ENCODE measurements around the gene ATRN.

The ATRN gene

DNA sequence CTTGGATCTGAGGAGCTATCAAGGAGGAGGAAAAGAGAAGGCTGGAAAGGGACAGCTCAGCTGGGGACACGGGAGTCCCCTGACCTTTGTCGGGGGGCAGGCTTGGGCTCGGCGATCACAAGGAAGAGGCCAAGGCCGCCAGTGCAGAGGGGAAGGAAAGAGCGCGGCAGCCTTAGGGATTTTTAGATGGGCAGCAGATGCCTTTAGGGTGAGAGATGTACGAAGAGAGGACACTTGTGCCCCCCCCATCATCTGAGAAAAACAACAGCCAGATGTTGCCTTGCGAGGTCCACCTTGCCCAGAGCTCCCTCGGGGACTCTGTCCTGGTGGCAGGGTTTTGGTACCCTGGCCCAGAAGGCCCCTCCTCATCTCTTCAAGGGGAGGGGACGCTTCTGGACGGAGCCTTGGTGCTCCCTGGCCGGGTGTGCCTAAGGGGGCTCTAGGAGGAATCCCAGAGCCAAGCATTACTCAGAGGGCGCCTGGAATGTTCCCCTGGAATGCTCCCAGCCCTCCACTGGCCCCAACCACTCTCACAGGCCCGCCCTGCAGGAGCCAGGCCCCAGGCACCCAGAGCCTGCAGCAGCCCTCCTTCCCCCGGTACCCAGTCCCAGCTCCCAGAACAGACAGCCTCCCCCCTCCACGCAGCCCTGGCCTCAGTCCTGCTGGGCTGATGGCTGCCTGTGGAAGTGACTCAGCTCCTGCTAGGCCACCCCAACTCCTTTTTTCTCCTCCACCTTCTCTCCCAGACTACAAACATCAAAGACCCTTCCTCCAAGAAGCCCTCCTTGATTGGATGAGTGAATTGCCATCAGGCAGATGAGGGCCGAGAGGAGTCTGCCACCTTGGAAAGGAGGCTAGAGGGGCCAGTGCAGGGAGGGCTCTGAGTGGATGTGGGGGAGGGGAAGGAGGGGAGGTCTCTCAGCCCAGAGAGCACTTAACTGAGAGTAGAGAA, 209.2 kb downstream of the ATRN start:
- no peak for DNase-seq

DNA sequence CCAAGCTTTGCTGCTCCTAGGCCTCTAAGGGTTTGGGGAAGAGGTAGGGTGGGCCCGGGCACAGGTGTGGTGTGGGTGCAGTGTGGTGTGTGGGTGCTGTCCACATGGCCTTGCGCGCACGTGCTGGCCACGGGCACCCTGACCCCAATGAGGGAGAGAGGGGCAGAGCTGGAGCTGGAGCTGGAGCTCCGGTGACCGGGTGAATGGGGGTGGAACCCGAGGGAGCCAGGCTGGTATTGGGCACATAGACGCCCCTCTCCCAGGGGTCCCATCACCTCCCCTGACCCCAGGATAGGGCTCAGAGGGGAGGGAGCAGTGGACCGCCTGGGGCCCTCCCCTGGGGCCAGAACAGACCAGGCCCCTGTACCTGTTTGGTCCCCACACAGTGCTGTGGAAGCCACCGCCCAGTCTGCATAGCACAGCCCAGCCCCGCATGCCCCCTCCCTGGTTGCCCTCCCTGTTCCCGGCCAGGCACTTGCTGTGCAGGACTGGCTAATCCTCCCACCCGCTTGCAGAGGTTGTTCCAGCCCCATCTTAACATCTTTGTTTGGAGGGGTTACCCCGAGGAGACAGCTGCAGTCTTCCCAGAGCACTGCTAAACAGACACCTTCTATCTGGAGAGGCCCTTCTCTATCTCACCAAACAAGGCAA, 210.0 kb downstream of the ATRN start:
- no peak for DNase-seq

DNA sequence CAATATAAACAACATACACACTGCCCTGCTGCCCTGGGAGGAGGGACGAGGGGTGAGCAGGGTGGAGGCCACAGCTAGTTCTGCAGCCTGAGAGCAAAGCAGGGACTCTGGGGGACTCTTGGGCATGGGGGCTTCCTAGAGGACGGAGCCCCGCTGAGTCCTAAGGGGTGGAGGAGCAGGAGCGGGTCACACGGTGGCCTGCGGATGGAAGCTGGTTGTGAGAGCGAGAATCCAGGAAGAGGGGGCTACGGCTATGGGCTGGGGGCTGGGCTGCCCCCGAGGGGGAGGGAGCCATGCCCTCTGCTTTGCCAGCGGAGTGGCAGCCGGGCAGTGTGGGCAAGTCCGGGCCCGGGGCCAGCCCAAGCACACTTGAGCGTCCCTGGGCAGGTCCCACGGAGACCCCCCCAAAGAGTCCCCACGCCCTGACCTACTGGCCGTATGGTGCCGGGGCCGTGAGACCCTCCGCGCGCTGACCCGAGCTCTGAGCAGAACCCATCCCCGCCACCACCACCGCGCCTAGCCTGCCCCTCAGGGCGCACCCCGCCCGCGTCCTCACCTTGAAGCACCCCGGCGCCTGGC, 210.6 kb downstream of the ATRN start:
- no peak for DNase-seq

DNA sequence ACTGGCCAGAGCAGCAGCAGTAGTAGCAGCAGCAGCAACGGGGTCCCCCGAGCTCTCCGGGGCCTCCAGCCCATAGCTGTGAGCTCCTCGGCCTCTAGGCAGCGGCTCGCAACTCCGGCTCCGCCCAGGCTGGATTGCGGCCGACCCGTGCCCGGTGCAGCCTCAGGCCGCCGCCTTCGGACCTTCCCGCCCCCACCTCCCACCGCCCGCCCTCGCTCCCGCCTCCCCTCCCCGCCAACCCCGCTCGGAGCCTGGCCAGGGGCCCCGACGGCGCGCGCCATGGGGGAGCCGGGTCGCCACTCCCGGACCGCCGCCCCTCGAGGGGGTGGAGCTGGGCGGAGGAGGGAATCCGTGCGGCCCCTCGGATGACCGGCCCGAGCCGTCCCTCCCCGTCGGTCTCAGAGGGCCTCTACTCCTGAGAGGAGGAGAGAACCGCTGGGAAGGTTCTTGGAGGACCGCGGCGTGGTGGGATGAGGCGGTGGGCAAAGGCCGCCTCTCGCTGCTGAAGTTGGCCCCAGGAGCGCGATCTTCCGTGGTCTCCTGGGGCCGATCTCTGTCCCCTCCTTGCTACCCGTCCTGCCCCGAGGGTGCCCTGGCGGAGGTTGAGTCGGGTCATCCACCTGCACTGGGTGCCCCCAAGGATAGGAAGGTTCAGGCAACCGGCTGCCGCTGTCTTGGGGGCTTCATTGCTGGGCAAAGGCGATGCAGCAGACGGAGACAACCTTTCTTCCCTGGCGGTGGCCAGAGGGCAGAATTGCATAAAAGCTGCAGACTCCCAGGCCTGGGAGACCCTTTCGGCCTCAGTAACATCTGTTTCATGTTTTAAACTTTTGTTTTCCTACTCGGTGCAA, 211.3 kb downstream of the ATRN start, which contains the start of gene ADAM33:
TSS of gene ADAM33 (minus strand) at position 80 of the 851 bp plus-strand sequence. CDS start at position 74, 6 bp downstream.
- DNase-seq = no peak

DNA sequence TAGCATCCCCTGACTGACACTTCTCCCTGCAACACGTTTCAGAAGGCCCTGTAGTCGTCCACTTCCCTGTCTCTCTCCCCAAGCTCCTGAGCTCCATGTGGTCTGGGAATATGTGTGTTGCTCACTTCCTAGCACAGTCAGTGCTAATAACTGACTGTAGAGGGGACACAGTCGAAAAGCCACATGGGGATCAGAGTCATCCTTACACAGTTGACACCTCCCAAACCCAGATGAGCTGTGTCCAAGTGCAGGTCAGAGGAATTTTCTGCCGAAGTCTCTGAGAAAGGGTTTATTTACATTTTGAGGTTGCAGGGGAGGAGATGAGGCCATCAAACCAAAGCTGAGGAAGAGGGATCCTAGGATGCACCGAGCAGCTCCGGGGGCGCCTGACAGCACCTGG, 214.5 kb downstream of the ATRN start:
- DNase-seq = no peak

DNA sequence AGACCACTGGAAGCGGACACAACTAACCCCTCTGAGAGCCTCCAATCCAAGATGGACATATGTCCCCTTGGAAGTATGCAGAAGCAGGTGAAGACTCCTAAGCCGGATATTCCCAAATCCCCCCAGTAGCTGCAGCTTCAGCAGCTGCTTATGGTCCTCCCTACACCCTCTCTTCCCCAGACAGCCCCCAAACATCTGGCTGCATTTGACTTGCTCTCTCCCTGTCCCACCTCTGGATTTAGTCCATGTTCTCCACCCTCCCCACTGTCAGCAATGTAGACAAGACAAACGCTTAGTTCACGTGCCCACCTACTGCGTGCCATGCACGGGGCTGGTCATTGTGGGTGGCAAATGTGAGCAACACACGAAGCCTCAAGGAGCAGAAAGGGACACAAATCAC, 215.6 kb downstream of the ATRN start:
- DNase-seq = no peak

DNA sequence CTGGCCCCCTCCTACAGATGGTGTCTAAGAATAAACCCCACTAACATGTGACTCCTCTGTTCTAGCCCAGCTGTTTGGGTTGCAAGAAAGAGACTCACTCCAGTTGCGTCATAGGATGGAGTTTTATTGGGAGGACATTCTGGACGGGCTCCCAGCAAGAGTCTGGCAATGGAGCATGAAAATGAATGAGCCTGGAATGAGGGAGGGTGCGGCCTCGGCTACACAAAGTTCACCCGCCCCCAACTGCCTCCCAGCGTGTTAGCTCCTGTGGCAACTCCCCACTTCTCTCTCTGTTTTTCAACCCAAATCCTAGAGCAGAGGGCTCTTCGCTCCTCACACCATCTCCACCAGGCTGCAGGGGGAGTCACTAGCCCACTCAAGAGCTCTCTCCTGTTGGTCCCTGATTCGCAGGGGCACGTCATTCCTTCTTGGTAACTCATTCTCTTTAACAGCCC, 216.1 kb downstream of the ATRN start:
- peak in 1 of 2 experiments; percentile 44 for DNase-seq

DNA sequence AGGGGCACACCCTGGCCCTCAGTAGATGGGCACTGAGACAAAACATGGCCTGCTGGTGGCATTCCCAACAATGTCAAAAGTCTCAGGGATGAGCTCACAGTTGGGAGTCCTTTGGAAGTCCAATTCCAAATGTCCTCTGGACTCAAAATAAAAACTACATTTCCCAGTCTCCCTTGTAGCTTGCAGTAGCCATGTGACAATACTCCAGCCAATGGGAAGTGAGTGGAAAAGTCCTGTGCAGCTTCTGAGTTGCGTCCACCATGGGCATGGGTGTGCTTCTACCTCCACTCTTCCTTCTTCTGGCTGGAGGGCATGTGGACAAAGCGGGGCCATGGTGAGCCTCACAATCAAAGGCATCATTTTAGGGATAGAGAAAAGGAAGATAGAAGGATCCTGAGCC, 216.8 kb downstream of the ATRN start:
- DNase-seq = no peak

DNA sequence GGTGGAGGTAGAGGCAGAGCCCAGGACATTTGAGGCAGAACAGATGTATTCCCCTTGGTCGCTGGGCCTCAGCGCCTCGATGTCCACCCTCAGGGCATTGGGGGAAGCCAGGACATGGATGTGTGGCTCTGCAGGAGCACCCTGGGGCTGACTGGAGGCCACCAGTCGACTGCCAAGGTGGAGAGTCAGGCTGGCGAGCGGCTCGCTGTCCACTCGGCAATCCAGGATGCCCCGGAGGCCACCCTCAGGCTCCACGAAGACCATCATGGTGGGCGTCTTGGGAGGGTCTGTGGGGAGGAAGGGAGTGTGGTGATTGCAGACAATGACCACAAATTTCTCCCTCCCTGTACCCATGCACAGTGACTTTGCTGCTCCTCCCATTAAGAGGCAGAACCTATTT, 219.2 kb downstream of the ATRN start:
- no peak for DNase-seq

DNA sequence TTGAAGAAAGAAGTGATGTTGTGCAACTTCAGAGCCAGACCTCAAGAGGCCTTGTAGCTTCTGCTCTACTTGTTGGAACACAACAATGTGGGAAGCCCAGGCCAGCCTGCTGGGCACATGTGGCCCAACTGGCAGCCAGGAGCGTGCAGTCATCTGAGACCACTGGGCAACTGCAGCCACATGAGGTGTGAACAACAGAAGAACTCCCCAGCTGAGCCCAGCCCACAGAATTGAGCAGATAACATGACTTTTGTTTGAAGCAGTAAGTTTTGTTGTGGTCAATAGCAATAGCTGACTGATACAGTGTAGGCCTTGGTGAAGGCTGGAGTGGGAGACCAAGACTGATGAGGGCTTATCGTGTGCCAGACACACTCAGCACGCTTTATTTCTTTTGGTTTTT, 219.6 kb downstream of the ATRN start:
- DNase-seq = no peak

DNA sequence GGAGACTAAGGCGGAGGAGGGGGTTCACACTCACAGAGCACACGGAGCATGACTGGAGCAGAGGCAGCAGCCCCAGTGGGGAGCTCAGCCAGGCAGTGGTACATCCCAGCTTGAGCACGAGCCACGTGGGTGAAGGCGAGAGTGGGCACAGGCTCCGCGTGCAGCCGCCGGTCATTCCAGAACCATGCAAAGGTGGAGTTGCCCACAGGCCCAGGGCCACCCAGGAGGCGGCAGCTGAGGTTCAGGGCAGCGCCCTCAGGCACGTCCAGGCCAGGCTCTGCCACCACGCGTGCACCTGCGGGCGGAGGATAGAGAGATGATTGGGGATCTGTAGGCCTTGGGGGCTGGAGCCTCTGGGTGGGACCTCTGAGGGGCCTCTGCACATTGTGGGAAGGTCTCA, 220.5 kb downstream of the ATRN start:
- DNase-seq = no peak

DNA sequence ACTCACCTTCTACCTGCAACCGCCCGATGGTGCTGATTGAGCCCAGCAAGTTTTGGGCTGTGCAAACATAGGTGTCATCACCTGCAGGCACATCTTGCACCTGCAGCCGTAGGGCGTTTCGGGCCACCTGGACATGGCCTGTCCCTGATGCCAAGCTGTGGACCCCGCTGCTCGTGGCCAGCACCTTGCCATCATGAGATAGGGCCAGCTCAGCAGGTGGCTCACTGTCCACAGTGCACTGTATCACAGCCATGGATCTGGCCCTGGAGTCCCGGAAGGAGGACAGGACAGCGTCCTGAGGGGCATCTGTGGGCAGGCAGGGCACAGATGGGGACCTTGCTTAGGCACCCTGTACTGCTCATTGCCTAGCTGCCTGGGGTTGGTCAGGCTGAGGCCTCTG, 221.1 kb downstream of the ATRN start:
- DNase-seq = no peak

DNA sequence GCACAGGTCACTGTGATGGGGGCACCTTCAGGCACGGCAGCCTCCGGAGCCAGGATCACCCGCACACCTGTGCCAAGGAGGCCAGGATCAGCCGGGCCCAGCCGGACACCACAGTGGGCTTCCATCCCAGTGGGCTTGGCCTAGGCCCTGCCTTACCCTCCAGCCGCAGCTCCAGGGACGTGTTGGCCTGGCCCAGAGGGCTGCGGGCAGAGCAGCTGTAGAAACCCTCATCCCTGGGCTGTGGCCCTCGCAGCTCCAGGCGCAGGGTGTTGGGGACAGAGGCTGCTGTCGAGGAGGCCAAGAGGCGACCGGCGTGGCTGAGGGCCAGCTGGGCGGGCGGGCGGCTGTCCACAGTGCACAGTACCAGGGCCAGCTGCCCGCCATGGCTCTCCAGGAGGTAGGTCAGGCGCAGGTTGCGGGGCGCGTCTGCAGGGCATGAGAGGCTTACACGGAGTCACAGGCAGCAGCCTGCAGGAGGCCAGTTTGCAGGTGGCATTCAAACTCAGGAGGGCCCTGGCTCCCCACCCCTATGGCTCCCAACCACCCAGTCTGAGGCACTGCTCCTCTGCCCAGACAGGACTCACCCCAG, 222.0 kb downstream of the ATRN start:
- no peak for DNase-seq

DNA sequence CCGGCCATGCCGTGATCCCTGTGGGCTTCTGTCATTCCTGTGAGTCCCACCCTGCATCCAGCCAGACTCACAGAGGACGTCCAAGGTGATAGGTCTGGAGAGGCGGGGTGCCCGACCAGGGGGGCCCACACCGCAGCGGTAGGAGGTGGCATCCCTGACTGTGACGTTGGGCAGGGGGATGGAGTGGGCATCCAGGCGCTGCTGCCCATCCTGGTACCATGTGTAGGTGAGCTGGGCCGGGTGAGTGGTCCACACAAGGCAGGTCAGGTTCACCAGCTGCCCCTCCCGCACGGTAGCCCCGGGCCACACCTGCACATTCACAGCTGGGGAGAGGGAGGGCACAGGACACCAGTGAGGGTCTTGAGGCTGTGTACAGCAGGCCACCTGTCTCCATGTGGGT, 222.6 kb downstream of the ATRN start:
- DNase-seq = no peak

DNA sequence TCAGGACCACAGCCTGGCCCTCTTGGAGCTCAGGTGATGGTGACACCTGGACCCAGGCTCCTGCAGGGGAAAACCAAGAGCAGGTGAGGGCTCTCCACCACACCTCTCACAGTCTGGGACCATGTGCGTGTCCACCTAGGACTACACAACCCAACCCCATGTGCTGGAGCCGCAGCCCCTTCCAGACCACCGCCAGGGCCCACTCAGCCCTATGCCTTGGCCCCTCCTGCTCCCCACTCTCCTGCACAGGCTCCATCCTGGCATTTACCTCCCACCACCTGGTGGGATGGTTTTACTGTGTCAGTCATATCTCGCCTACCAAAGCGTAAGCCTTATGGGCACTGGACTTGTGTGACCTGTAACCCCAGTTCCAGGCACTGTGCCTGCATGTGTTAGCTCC, 224.0 kb downstream of the ATRN start:
- DNase-seq = no peak

DNA sequence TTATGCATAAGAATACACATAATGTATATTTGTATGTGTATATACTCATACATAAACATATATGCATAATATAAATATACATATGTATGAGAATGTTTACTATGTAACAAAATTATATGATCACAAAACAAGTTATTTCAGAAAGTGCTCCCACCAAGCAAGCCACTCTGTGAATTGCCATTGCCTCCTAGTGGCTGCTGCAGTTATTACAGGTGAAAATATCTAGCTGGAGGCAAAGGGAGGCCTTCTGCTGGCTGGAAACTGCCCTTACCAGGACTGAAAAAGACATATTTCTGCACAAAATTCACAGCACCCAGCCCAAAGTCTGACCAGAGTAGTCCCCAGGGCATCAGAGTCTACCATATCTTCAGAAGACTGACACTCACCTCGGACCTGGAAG, 225.4 kb downstream of the ATRN start:
- DNase-seq = no peak

DNA sequence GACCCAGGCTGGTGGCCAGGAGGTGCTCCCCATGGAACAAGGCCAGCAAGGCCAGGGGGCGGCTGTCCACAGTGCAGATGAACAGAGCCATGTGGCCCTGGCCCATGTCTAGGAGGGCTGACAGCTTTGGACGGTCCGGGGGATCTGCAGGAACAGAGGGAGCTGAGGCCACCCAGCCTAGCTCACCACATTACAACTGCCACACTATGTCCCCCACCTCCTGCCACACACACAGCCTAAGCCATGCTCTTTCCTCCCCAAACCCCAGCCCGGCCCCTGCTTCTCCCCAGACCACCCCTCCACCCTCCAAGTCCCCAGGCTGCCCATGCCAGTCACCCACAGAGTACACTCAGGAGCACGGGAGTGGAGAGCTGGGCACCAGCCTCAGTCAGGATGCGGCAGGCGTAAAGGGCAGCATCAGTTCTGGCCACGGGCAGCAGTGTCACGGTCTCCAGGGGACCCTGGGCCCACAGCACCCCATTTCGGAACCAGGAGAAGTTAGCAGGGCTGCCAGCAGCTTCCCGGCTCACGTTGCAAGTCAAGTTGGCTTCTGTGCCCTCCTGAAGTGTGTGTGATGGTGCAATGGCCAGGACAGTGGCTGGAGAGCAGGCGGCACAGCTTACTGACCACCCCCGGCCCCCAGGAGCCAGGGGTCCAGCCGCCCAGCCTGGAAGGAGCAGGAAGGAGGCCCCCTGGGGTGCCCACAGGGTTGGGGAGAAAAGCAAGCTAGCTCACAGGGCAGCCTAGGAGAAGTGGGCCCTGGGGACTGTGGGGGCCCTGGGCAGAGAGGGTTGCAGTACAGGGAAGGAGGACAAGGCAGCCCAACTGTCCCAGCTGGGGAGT, 226.1 kb downstream of the ATRN start:
- no peak for DNase-seq

DNA sequence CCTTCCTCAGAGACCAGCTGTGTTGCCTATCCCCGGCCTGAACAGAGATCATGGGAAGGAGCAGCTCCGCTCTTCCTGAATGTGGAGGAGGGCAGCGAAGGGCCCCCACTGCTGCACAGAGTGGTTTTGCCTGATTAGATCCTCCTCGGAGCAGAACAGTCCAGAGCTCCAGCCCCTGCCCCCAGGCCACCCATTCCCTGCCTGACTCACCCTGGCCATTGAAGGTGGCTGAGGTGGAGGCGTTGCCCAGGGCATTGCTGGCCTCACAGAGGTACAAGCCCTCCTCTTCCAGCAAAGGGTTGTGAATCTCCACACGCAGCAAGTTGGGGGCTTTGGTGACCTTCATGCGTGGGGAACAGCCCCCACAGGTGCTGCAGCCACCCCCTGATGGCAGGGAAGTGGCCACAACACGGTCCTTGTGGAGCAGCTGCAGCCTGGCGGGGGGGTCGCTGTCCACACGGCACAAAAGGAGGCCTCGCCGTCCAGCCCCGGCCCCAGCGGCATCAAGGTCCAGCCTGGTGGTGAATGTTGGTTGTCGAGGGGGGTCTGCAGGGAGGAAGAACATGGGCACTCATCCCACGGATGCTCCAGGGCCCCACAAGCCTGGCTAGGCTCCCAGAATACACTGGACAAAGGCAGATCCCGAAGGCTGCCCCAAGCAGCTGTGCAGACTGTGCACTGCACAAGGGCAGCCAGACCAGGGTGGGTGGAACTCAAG, 226.9 kb downstream of the ATRN start:
- DNase-seq = no peak

DNA sequence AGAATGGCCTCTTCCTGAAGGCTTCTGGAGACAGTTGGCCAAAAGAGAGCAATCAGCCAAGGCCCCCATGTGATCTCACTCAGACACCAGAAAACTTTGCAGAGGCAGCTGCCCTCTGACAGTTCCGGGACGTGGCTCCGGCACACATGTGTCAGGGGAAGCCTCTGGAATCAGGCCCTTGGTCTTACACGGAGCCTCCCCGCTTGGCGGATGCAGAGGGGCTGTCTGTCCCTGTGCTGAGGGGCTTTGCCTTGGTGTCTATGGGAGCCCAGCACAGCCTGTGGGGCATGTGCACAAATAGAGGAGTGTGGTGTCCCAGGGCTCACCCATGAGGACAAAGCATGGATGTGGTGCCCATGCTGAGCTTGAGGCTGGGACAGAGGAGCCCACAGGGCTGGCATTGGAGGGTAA, 227.8 kb downstream of the ATRN start:
- DNase-seq = no peak

DNA sequence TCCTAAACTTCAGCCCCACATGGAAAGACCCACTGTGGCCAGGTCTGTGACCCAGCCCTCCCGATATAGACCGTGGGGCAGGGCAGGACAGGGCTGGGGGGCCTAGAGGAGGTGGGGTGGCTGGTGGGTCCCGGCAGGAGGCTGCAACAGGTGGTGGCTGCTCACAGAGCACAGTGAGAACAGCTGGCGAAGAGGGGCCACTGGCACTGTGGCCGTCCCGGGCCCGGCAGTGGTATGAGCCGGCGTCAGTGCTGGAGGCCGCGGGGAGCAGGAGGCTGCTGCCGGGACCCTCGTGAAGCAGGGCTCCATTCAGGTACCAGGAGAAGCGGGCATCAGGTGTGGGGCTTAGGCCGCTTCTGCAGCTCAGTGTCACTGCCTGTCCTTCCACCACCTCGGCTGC, 228.2 kb downstream of the ATRN start:
- DNase-seq = no peak

All from NCI-H187 (cell line).